CD4-positive, alpha-beta T cell (primary cell): ENCODE measurements around the gene MAGI3. TPM values are rescaled to one million over a fixed set of nuclear protein-coding genes. Genes with fewer than 3 reads are reported as not detected.

ENCODE experiments used
- ATAC-seq: fragments of 200-7000 bp; cut with Tn5 transposase; one replicate; pipeline ENCODE4 v1.10.0; 2022; ENCODE audit warnings: mild to moderate bottlenecking; ENCODE audit not compliant: poor library complexity
- CTCF ChIA-PET: fragments of 350-600 bp; sonication (Branson Sonifier 250); formaldehyde crosslinking; loops from one replicate; lab custom pipeline; 2021; ENCODE audit warnings: antibody characterized with exemption, inconsistent platforms; lab: Charles Lee
- POLR2A ChIA-PET: fragments of 350-600 bp; sonication (Branson Sonifier 250); formaldehyde crosslinking; loops from one replicate; lab custom pipeline; 2021; ENCODE audit warnings: antibody characterized with exemption, inconsistent platforms; lab: Charles Lee
- DNase-seq, 14 experiments: peaks; one replicate each; pipeline ENCODE4 v3.0.0-alpha.2; 2013 to 2020; ENCODE audit warnings: mixed read lengths in 2 of 14
- H3K27ac ChIP-seq, 2 donors: one replicate each; pipeline versions ENCODE4 v1.5.1 to v1.7.0; 2013; ENCODE audit warnings: low read length in 2 of 2, low read depth in 1 of 2, mild to moderate bottlenecking in 1 of 2
- H3K27me3 ChIP-seq, 2 experiments: 1 replicate in 1 of 2; 2 replicates in 1 of 2; pipeline versions ENCODE4 v1.6.1 to v1.7.0; 2013; ENCODE audit warnings: low read length in 2 of 2, control low read depth in 1 of 2, mild to moderate bottlenecking in 1 of 2, moderate library complexity in 1 of 2; ENCODE audit not compliant: insufficient read depth in 2 of 2, control insufficient read depth in 1 of 2
- H3K36me3 ChIP-seq: one replicate; pipeline ENCODE4 v1.6.1; 2013; ENCODE audit warnings: low read length, control low read depth; ENCODE audit not compliant: insufficient read depth
- H3K4me1 ChIP-seq: one replicate; pipeline ENCODE4 v1.6.1; 2013; ENCODE audit warnings: low read length, control low read depth; ENCODE audit not compliant: insufficient read depth
- H3K4me3 ChIP-seq: one replicate; pipeline ENCODE4 v1.5.1; 2013; ENCODE audit warnings: mild to moderate bottlenecking, low read length, moderate library complexity
- H3K9me3 ChIP-seq, 2 experiments: 1 replicate in 1 of 2; 2 replicates in 1 of 2; pipeline versions ENCODE4 v1.6.1 to v1.7.0; 2013; ENCODE audit warnings: low read length in 2 of 2, mild to moderate bottlenecking in 2 of 2, control low read depth in 1 of 2, moderate library complexity in 1 of 2; ENCODE audit not compliant: control insufficient read depth in 1 of 2, insufficient read depth in 1 of 2
- H3K27ac Mint-ChIP-seq: one replicate; pipeline ENCODE4 v1.8.0; 2020; ENCODE audit warnings: mixed read lengths
- H3K27me3 Mint-ChIP-seq: one replicate; pipeline ENCODE4 v1.8.0; 2021; ENCODE audit warnings: mixed read lengths
- H3K36me3 Mint-ChIP-seq: one replicate; pipeline ENCODE4 v1.8.0; 2021; ENCODE audit warnings: low read depth, mixed read lengths
- H3K4me1 Mint-ChIP-seq: one replicate; pipeline ENCODE4 v1.8.0; 2021; ENCODE audit warnings: low read depth, mixed read lengths
- H3K4me3 Mint-ChIP-seq: one replicate; pipeline ENCODE4 v1.8.0; 2020; ENCODE audit warnings: mild to moderate bottlenecking, mixed read lengths
- H3K9me3 Mint-ChIP-seq: one replicate; pipeline ENCODE4 v1.8.0; 2020; ENCODE audit warnings: mixed read lengths
- intact Hi-C, 2 experiments: fragments of 100-400 bp; cut with DNase I in 1 of 2; cut with micrococcal nuclease in 1 of 2; formaldehyde crosslinking; loops; one replicate each; pipeline versions ENCODE4 v1.15.1 to v1.9.0; 2023 to 2025; cut with DNase I, micrococcal nuclease
- total RNA-seq, 174 experiments: library from RNA in 2 of 174; stranded (reverse) in 2 of 174; gene quantifications; one replicate each; pipeline ENCODE4 v1.2.3 and lab custom pipeline; 2021 to 2026
- TF ChIP-seq, protein P1 (sequence below): fragments of 200-600 bp; IDR thresholded peaks from one replicate; pipeline ENCODE4 v1.8.0; 2022; ENCODE audit warnings: antibody characterized with exemption, mild to moderate bottlenecking

Gene MAGI3
- total RNA-seq, 2 experiments from 2014 or later: 6.7 to 8.7 TPM

DNA sequence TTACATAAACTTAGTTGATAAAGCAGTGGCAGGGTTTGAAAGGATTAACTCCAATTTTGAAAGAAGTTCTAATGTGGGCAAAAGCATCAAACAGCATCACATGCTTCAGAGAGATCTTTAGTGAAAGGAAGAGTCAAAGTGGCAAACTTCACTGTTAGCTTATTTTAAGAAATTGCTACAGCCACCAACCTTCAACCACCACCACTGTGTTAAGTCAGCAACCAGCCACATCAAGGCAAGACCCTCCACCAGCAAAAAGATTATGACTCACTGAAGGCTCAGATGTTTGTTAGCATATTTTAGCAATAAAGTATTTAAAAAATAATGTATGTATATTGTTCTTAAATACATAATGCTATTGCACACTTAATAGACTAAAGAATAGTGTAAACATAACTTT is 21.3 kb upstream of the MAGI3 start:
- ChIA-PET CTCF (no interaction called here), POLR2A (no interaction called here)
- DNase-seq: no peak
- H3K36me3 ChIP-seq: no peaks in the 10 kb centered on the region
- no peaks in the 10 kb centered on the region for H3K4me1 Mint-ChIP-seq
- H3K36me3 Mint-ChIP-seq: no peaks in the 10 kb centered on the region
- H3K4me3 Mint-ChIP-seq: no peak overlapping the region
- H3K4me1 ChIP-seq: no peaks in the 10 kb centered on the region
- no peak overlapping the region for H3K27ac ChIP-seq
- intact Hi-C loops: no loop called here
- H3K27me3 Mint-ChIP-seq: no peaks in the 10 kb centered on the region
- peaks cover 0 to 5% of the 10 kb centered on the region in 2 experiments for H3K27me3 ChIP-seq
- no peaks in the 10 kb centered on the region for H3K9me3 Mint-ChIP-seq
- no peak overlapping the region for H3K27ac Mint-ChIP-seq
- no peak for ATAC-seq
- H3K4me3 ChIP-seq: no peak overlapping the region
- TF ChIP-seq, protein P1, sequence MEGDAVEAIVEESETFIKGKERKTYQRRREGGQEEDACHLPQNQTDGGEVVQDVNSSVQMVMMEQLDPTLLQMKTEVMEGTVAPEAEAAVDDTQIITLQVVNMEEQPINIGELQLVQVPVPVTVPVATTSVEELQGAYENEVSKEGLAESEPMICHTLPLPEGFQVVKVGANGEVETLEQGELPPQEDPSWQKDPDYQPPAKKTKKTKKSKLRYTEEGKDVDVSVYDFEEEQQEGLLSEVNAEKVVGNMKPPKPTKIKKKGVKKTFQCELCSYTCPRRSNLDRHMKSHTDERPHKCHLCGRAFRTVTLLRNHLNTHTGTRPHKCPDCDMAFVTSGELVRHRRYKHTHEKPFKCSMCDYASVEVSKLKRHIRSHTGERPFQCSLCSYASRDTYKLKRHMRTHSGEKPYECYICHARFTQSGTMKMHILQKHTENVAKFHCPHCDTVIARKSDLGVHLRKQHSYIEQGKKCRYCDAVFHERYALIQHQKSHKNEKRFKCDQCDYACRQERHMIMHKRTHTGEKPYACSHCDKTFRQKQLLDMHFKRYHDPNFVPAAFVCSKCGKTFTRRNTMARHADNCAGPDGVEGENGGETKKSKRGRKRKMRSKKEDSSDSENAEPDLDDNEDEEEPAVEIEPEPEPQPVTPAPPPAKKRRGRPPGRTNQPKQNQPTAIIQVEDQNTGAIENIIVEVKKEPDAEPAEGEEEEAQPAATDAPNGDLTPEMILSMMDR: no peak
- no peaks in the 10 kb centered on the region for H3K9me3 ChIP-seq

DNA sequence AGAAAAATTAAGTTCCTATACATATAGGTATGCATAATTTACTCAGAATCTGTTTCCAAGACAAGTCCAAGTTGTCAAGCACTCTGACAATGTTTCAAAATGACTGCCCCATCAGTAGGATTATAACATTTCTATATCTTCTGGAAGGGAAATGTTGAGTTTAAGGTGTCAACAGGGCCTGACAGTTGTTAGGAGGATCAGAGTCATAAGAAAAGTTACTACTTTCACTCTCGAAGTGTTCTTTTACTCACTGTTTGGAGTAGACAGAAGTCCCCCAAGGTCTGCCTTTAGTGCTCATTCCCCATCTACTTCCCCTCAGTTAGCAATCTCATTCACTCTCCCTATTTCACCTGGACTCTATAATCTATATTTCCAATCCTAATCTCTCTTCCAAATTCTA is 20.6 kb upstream of the MAGI3 start:
- ATAC-seq (no peak), DNase-seq (no peak)
- no peaks in the 10 kb centered on the region for H3K9me3 ChIP-seq
- intact Hi-C loops: no loop called here
- no peak overlapping the region for H3K4me3 ChIP-seq
- no peaks in the 10 kb centered on the region for H3K4me1 ChIP-seq
- no peaks in the 10 kb centered on the region for H3K9me3 Mint-ChIP-seq
- no peak overlapping the region for H3K27ac ChIP-seq
- TF ChIP-seq, protein P1: no peak
- ChIA-PET CTCF (no interaction called here), POLR2A (no interaction called here)
- no peak overlapping the region for H3K4me3 Mint-ChIP-seq
- H3K36me3 Mint-ChIP-seq: no peaks in the 10 kb centered on the region
- no peaks in the 10 kb centered on the region for H3K27me3 Mint-ChIP-seq
- no peaks in the 10 kb centered on the region for H3K36me3 ChIP-seq
- H3K4me1 Mint-ChIP-seq: no peaks in the 10 kb centered on the region
- H3K27ac Mint-ChIP-seq: no peak overlapping the region
- H3K27me3 ChIP-seq: peaks cover 0 to 7% of the 10 kb centered on the region in 2 experiments

DNA sequence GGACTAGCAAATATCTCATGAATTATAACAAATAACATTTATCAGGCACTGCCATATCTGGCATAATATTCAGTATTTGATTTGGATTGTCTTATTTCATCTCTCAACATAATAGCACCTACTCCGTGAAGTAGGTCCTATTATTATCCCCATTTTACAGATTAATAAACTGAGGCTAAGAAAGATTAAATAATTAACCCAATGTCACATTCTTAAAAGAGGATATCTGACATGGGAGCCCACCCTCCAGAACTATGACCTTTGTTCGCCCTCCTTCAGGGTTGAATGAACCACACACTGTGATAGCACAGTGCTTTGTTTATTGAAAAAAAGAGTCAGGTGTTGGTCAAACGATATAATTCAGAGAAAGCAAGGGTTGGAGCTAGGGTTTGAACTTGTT is 19.4 kb upstream of the MAGI3 start:
- TF ChIP-seq, protein P1: no peak
- Mint-ChIP-seq H3K27ac (no peak overlapping the region), H3K4me1 (no peaks in the 10 kb centered on the region), H3K27me3 (peaks cover 4% of the 10 kb centered on the region), H3K9me3 (no peaks in the 10 kb centered on the region), H3K36me3 (no peaks in the 10 kb centered on the region), H3K4me3 (no peak overlapping the region)
- H3K36me3 ChIP-seq: no peaks in the 10 kb centered on the region
- H3K4me3 ChIP-seq: no peak overlapping the region
- DNase-seq: no peak
- ATAC-seq: no peak
- POLR2A ChIA-PET: no interaction called here
- H3K27ac ChIP-seq: no peak overlapping the region
- CTCF ChIA-PET: no interaction called here
- peaks cover 0 to 11% of the 10 kb centered on the region in 2 experiments for H3K27me3 ChIP-seq
- H3K4me1 ChIP-seq: no peaks in the 10 kb centered on the region
- no peaks in the 10 kb centered on the region for H3K9me3 ChIP-seq
- intact Hi-C loops: no loop called here
